K562 (cell line): ENCODE results near the gene FIBP. TPM values are rescaled to one million over a fixed set of nuclear protein-coding genes. Genes with fewer than 3 reads are reported as not detected.

Experiments used
- CBX8 ChIP-seq: fragments of 200-600 bp; sonication (generic); IDR thresholded peaks from 2 replicates; pipeline ENCODE4 v1.6.1; 2012; ENCODE audit warnings: borderline replicate concordance, mixed run types, low read depth, mild to moderate bottlenecking, moderate library complexity, mixed read lengths, low read length, control low read depth, inconsistent platforms; ENCODE audit not compliant: poor library complexity, severe bottlenecking; ENCODE audit errors: extremely low read depth
- COPS2 ChIP-seq: fragments of 450-650 bp; conservative IDR thresholded peaks from 2 replicates; pipeline ENCODE4 v1.6.1; 2016; ENCODE audit warnings: mild to moderate bottlenecking, moderate library complexity
- FOXK2 ChIP-seq, 2 experiments: fragments of 450-650 bp; IDR thresholded peaks in 1 of 2; conservative IDR thresholded peaks in 1 of 2; 2 replicates each; pipeline ENCODE4 v1.6.1; 2016; ENCODE audit warnings: low read depth in 2 of 2, mild to moderate bottlenecking in 1 of 2
- NBN ChIP-seq: fragments of 450-650 bp; IDR thresholded peaks from 2 replicates; pipeline ENCODE4 v1.6.1; 2016; ENCODE audit warnings: low read depth, mild to moderate bottlenecking
- NRF1 ChIP-seq, 2 experiments: fragments of 450-650 bp; IDR thresholded peaks in 1 of 2; conservative IDR thresholded peaks in 1 of 2; 2 replicates each; pipeline ENCODE4 v1.6.1; 2014; ENCODE audit warnings: mild to moderate bottlenecking in 2 of 2
- POLR2AphosphoS5 ChIP-seq: IDR thresholded peaks from 2 replicates; pipeline ENCODE4 v1.6.1; 2011; ENCODE audit warnings: mild to moderate bottlenecking, low read depth, low read length, moderate library complexity; ENCODE audit not compliant: control insufficient read depth, insufficient read depth
- RFX7 ChIP-seq: fragments of 250-450 bp; sonication (Bioruptor Pico); IDR thresholded peaks from 2 replicates; pipeline ENCODE4 v1.5.1; 2021; ENCODE audit warnings: mild to moderate bottlenecking
- TRIM24 ChIP-seq, 2 experiments: fragments of 450-650 bp; IDR thresholded peaks; 2 replicates each; pipeline ENCODE4 v1.6.1; 2016
- TRIM28 ChIP-seq: fragments of 450-650 bp; IDR thresholded peaks from 2 replicates; pipeline ENCODE4 v1.6.1; 2017
- ZBTB17 ChIP-seq: fragments of 450-650 bp; formaldehyde crosslinking; IDR thresholded peaks from 2 replicates; pipeline ENCODE4 v1.4.0; 2020; ENCODE audit warnings: mild to moderate bottlenecking
- ZKSCAN3 ChIP-seq: fragments of 250-450 bp; sonication (Bioruptor Pico); IDR thresholded peaks from 2 replicates; pipeline ENCODE4 v1.4.0; 2020
- ZNF780A ChIP-seq: fragments of 250-450 bp; sonication (Bioruptor Pico); IDR thresholded peaks from 2 replicates; pipeline ENCODE4 v1.5.0; 2021; ENCODE audit warnings: mild to moderate bottlenecking
- polyA plus RNA-seq, 8 experiments: library from polyadenylated mRNA; depleted of rRNA in 4 of 8; stranded (reverse) in 5 of 8; unstranded in 3 of 8; fragments of >200 nt; fragmentation: Nextera tagmentation in 2 of 8; fragmentation: Illumina TruSeq in 1 of 8; extraction: Ambion mirVana in 2 of 8; extraction: Trizol in 1 of 8; gene quantifications; 2 replicates each; pipeline versions ENCODE4 v1.2.1 to v1.2.3, GENCODE V29; 2011 to 2014; ENCODE audit warnings: inconsistent platforms in 1 of 8, missing spikeins in 1 of 8
- total RNA-seq, 7 experiments: library from RNA; depleted of rRNA in 6 of 7; stranded (reverse); fragments of >200 nt in 6 of 7; fragmentation: Illumina TruSeq in 2 of 7; extraction: Trizol in 2 of 7; gene quantifications; 2 replicates each; pipeline versions ENCODE4 v1.2.1 to v1.2.3, GENCODE V29; 2011 to 2021; ENCODE audit warnings: low replicate concordance in 1 of 7
- TF ChIP-seq, protein P1 (sequence below): sonication (generic); formaldehyde crosslinking; IDR thresholded peaks from 2 replicates; pipeline ENCODE4 v1.8.0; 2022; ENCODE audit warnings: mild to moderate bottlenecking, missing genetic modification reagents, borderline replicate concordance
- TF ChIP-seq, protein P2 (sequence below): fragments of 200-800 bp; sonication (Bioruptor generic); IDR thresholded peaks from 2 replicates; pipeline ENCODE4 v1.6.1; 2017; ENCODE audit warnings: missing genetic modification characterization, missing compliant biosample characterization
- TF ChIP-seq, protein P3 (sequence below): fragments of 450-650 bp; IDR thresholded peaks from 2 replicates; pipeline ENCODE4 v1.6.1; 2016; ENCODE audit warnings: mild to moderate bottlenecking
- TF ChIP-seq, protein P4 (sequence below): IDR thresholded peaks from 3 replicates; pipeline ENCODE4 v1.6.1; 2011; ENCODE audit warnings: borderline replicate concordance, mild to moderate bottlenecking; ENCODE audit not compliant: insufficient read length, insufficient read depth
- TF ChIP-seq, protein P5 (sequence below): sonication (generic); formaldehyde crosslinking; IDR thresholded peaks from 2 replicates; pipeline ENCODE4 v1.8.0; 2023; ENCODE audit warnings: mild to moderate bottlenecking, missing genetic modification reagents
- TF ChIP-seq, protein P6 (sequence below): fragments of 450-650 bp; IDR thresholded peaks from 2 replicates; pipeline ENCODE4 v1.6.1; 2017; ENCODE audit warnings: mild to moderate bottlenecking, moderate library complexity

FIBP gene
- total and polyA plus RNA-seq, 9 of the 15 experiments (the other 6 are each of a cell fraction or from before 2014, with no cell fraction given) = 41.2 to 79.2 (median 48.6) TPM

DNA sequence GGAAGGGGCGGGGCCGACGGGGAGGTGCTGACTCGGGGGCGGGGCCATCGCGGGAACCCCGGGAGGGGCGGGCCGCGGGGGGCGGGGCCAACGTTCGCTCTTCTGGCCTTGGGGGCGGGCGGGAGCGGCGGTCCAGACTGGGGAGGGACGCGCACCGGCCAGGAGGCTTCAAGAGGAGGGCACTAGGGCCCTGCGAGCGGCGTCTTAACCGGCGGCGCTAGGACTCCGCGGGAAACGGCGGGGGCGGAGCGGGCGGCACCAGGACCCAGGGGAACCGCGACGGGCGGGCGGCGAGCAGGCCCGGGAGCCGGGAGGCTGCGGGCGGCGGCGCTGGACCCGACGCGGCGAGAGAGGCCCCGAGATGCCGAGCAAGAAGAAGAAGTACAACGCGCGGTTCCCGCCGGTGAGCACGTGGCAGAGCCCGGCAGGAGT is 30.9 kb upstream of the FIBP start, which contains the start of gene DRAP1 (continued):
- TF ChIP-seq, protein P1, sequence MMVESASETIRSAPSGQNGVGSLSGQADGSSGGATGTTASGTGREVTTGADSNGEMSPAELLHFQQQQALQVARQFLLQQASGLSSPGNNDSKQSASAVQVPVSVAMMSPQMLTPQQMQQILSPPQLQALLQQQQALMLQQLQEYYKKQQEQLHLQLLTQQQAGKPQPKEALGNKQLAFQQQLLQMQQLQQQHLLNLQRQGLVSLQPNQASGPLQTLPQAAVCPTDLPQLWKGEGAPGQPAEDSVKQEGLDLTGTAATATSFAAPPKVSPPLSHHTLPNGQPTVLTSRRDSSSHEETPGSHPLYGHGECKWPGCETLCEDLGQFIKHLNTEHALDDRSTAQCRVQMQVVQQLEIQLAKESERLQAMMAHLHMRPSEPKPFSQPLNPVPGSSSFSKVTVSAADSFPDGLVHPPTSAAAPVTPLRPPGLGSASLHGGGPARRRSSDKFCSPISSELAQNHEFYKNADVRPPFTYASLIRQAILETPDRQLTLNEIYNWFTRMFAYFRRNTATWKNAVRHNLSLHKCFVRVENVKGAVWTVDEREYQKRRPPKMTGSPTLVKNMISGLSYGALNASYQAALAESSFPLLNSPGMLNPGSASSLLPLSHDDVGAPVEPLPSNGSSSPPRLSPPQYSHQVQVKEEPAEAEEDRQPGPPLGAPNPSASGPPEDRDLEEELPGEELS = no peak
- TF ChIP-seq ZNF780A (no peak), ZKSCAN3 (CRISPR knock-in tag) (no peak), NRF1 (conservative IDR thresholded peaks at IDR 0.05 in 1 of 2, IDR thresholded peaks at IDR 0.05 in 1 of 2) (no peak), FOXK2 (conservative IDR thresholded peaks at IDR 0.05 in 1 of 2, IDR thresholded peaks at IDR 0.05 in 1 of 2; ENCODE audit: low read depth in 2 of 2) (no peak), ZBTB17 (CRISPR knock-in tag) (peak; percentile 88), RFX7 (CRISPR knock-in tag) (no peak), POLR2AphosphoS5 (no peak), COPS2 (no peak), TRIM28 (no peak; the same call in 1 of the 2 replicates), CBX8 (no peak), NBN (peak; percentile 86; the same call in 1 of the 2 replicates), TRIM24 (IDR thresholded peaks at IDR 0.05) (peak in 1 of 2 experiments; percentile 66; a peak in 2 of 4 replicates)
- TF ChIP-seq, protein P2, sequence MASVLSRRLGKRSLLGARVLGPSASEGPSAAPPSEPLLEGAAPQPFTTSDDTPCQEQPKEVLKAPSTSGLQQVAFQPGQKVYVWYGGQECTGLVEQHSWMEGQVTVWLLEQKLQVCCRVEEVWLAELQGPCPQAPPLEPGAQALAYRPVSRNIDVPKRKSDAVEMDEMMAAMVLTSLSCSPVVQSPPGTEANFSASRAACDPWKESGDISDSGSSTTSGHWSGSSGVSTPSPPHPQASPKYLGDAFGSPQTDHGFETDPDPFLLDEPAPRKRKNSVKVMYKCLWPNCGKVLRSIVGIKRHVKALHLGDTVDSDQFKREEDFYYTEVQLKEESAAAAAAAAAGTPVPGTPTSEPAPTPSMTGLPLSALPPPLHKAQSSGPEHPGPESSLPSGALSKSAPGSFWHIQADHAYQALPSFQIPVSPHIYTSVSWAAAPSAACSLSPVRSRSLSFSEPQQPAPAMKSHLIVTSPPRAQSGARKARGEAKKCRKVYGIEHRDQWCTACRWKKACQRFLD = 0 out of 2 replicates have a peak, but pooled peaks have one; percentile 85
- TF ChIP-seq, protein P3, sequence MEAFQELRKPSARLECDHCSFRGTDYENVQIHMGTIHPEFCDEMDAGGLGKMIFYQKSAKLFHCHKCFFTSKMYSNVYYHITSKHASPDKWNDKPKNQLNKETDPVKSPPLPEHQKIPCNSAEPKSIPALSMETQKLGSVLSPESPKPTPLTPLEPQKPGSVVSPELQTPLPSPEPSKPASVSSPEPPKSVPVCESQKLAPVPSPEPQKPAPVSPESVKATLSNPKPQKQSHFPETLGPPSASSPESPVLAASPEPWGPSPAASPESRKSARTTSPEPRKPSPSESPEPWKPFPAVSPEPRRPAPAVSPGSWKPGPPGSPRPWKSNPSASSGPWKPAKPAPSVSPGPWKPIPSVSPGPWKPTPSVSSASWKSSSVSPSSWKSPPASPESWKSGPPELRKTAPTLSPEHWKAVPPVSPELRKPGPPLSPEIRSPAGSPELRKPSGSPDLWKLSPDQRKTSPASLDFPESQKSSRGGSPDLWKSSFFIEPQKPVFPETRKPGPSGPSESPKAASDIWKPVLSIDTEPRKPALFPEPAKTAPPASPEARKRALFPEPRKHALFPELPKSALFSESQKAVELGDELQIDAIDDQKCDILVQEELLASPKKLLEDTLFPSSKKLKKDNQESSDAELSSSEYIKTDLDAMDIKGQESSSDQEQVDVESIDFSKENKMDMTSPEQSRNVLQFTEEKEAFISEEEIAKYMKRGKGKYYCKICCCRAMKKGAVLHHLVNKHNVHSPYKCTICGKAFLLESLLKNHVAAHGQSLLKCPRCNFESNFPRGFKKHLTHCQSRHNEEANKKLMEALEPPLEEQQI = no peak
- TF ChIP-seq, protein P4, sequence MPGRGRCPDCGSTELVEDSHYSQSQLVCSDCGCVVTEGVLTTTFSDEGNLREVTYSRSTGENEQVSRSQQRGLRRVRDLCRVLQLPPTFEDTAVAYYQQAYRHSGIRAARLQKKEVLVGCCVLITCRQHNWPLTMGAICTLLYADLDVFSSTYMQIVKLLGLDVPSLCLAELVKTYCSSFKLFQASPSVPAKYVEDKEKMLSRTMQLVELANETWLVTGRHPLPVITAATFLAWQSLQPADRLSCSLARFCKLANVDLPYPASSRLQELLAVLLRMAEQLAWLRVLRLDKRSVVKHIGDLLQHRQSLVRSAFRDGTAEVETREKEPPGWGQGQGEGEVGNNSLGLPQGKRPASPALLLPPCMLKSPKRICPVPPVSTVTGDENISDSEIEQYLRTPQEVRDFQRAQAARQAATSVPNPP = no peak
- TF ChIP-seq, protein P5, sequence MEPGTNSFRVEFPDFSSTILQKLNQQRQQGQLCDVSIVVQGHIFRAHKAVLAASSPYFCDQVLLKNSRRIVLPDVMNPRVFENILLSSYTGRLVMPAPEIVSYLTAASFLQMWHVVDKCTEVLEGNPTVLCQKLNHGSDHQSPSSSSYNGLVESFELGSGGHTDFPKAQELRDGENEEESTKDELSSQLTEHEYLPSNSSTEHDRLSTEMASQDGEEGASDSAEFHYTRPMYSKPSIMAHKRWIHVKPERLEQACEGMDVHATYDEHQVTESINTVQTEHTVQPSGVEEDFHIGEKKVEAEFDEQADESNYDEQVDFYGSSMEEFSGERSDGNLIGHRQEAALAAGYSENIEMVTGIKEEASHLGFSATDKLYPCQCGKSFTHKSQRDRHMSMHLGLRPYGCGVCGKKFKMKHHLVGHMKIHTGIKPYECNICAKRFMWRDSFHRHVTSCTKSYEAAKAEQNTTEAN = no peak
- TF ChIP-seq, protein P6, sequence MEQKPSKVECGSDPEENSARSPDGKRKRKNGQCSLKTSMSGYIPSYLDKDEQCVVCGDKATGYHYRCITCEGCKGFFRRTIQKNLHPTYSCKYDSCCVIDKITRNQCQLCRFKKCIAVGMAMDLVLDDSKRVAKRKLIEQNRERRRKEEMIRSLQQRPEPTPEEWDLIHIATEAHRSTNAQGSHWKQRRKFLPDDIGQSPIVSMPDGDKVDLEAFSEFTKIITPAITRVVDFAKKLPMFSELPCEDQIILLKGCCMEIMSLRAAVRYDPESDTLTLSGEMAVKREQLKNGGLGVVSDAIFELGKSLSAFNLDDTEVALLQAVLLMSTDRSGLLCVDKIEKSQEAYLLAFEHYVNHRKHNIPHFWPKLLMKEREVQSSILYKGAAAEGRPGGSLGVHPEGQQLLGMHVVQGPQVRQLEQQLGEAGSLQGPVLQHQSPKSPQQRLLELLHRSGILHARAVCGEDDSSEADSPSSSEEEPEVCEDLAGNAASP = no peak
